Panc1 (cell line): ENCODE results near the gene NPW.

ENCODE experiments used
- CTCF ChIP-seq: fragments of 450-650 bp; IDR thresholded peaks from 2 replicates; pipeline ENCODE4 v1.5.1; 2017; ENCODE audit warnings: mild to moderate bottlenecking
- POLR2AphosphoS5 ChIP-seq: IDR thresholded peaks from 2 replicates; pipeline ENCODE4 v1.6.1; 2012; ENCODE audit warnings: mild to moderate bottlenecking, low read depth, low read length, moderate library complexity
- TCF7L2 ChIP-seq: IDR thresholded peaks from 2 replicates; pipeline ENCODE4 v1.6.1; 2011; ENCODE audit warnings: mild to moderate bottlenecking, low read depth, low read length, inconsistent platforms

GRCh38 chr16:2019921-2020831 is 591 bp downstream of the NPW start:
- TF ChIP-seq CTCF, result no peak
- no peak for TF ChIP-seq TCF7L2
- no peak for TF ChIP-seq POLR2AphosphoS5
